Measurements from ENCODE around the gene AMBP. TPM values are rescaled to one million over a fixed set of nuclear protein-coding genes. Genes with fewer than 3 reads are reported as not detected.

Gene AMBP
- total and polyA plus RNA-seq, 10 donors: 0.09 to 1.6 (median 0.12) TPM; not detected in 7

DNA sequence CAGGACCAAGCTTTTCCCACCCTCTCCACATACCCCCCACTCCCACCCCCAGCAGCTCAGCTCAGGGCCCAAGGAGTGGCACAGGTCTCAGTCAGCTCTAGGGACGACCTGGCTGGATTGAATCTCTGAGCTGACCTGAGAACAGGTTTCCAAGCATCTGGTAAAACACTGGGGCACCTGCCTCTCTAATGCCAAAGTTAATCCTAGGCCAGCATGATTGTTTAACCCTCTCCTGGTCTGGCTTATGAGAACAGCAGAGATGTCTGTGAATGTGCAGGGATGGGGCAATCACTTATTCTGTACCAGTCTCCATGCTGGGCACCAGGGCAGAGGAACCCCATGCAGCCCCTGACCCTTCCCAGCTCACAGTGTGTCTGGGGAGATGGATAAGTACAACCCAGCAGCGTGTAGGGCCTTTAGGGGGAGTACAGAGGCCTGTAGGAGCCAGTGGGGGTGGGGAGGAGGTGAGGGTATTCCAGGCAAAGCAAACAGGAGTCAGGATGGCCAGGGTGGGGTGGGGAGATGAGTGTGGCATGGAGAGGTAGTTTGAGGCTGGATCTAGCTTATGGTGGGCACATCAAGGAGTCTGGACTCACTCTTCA is 21.7 kb upstream of the AMBP start:
- WGBS, 5 donors: 72 to 83% (median 80%) methylated on average over 2 of the region's 2 CpGs
- Histone ChIP-seq H3K9me3 (peaks cover 0 to 17% (median 9%) of the 10 kb centered on the region in 8 donors), H3K4me3 (no peak overlapping the region), H3K4me1 (peaks cover 0 to 32% (median 16%) of the 10 kb centered on the region in 6 donors), H3K27me3 (replicated peaks in 1 of 7) (peaks cover 0 to 53% (median 21%) of the 10 kb centered on the region in 7 donors), H3K27ac (no peak overlapping the region), H3K36me3 (no peaks in the 10 kb centered on the region)
- TF ChIP-seq, protein P1, sequence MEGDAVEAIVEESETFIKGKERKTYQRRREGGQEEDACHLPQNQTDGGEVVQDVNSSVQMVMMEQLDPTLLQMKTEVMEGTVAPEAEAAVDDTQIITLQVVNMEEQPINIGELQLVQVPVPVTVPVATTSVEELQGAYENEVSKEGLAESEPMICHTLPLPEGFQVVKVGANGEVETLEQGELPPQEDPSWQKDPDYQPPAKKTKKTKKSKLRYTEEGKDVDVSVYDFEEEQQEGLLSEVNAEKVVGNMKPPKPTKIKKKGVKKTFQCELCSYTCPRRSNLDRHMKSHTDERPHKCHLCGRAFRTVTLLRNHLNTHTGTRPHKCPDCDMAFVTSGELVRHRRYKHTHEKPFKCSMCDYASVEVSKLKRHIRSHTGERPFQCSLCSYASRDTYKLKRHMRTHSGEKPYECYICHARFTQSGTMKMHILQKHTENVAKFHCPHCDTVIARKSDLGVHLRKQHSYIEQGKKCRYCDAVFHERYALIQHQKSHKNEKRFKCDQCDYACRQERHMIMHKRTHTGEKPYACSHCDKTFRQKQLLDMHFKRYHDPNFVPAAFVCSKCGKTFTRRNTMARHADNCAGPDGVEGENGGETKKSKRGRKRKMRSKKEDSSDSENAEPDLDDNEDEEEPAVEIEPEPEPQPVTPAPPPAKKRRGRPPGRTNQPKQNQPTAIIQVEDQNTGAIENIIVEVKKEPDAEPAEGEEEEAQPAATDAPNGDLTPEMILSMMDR (IDR thresholded peaks at IDR 0.05 in 8 of 11, conservative IDR thresholded peaks at IDR 0.05 in 3 of 11): no peak
- TF ChIP-seq POLR2A (IDR thresholded peaks at IDR 0.05): no peak
- no peak for TF ChIP-seq POLR2AphosphoS5 (IDR thresholded peaks at IDR 0.05)
- intact Hi-C loops (cut with DNase I; ENCODE audit: low total_unique reads): no loop called here
- peak; percentile 34 for DNase-seq

DNA sequence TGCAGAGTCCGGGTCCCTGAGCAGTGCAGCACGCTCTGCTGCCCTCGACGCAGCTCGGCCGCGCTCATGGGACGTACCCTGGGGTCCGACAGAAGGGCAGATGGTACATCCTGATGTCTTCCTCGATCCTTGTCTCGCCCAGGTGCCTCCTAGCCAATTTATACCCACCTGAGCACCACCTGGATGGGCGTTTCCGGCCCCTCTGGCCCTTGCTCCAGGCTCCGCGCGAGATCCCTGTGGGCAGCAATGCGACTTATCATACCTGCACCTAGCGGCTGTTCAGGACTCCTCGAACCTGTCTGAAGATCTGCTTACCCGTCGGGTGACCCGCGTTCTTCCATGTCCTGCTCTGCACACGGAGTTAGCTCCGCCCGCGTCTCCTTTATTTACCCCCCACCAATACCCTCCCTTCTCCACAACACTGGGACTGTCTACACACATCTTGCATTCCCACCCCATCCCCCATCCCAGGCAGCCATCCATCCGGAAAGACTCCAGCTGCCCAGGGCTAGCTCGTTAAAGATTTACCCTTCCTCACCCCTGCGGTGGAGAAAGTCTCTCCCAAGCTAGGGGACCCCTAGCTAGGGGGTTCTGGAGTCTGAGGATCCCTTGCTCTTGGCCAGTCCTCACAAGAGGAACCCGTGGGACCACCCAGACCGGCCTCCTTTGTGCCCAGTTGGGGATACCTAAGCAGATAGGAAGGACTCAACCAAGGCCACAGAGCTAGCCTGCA is 21.0 kb upstream of the AMBP start, which contains the start of gene KIF12:
TSS of gene KIF12 (minus strand) at position 357 of the 733 bp plus-strand sequence. CDS start at position 341, 16 bp downstream.
- Histone ChIP-seq H3K4me1 (peaks cover 0 to 32% (median 16%) of the 10 kb centered on the region in 6 donors), H3K36me3 (no peaks in the 10 kb centered on the region), H3K4me3 (peak within 1 kb of the TSS; percentile 9 to 69 (median 39)), H3K9me3 (peaks cover 0 to 17% (median 9%) of the 10 kb centered on the region in 8 donors), H3K27ac (no peak within 1 kb of the TSS), H3K27me3 (replicated peaks in 1 of 7) (peaks cover 0 to 55% (median 21%) of the 10 kb centered on the region in 7 donors)
- DNase-seq: peak; percentile 47
- TF ChIP-seq POLR2AphosphoS5 (IDR thresholded peaks at IDR 0.05) (no peak), POLR2A (IDR thresholded peaks at IDR 0.05) (no peak)
- TF ChIP-seq, protein P1 (IDR thresholded peaks at IDR 0.05 in 8 of 11, conservative IDR thresholded peaks at IDR 0.05 in 3 of 11): no peak
- intact Hi-C loops (cut with DNase I; ENCODE audit: low total_unique reads): no loop called here
- 45 to 67% (median 50%) methylated on average over 30 to 32 of the region's 32 CpGs for WGBS, 5 donors

DNA sequence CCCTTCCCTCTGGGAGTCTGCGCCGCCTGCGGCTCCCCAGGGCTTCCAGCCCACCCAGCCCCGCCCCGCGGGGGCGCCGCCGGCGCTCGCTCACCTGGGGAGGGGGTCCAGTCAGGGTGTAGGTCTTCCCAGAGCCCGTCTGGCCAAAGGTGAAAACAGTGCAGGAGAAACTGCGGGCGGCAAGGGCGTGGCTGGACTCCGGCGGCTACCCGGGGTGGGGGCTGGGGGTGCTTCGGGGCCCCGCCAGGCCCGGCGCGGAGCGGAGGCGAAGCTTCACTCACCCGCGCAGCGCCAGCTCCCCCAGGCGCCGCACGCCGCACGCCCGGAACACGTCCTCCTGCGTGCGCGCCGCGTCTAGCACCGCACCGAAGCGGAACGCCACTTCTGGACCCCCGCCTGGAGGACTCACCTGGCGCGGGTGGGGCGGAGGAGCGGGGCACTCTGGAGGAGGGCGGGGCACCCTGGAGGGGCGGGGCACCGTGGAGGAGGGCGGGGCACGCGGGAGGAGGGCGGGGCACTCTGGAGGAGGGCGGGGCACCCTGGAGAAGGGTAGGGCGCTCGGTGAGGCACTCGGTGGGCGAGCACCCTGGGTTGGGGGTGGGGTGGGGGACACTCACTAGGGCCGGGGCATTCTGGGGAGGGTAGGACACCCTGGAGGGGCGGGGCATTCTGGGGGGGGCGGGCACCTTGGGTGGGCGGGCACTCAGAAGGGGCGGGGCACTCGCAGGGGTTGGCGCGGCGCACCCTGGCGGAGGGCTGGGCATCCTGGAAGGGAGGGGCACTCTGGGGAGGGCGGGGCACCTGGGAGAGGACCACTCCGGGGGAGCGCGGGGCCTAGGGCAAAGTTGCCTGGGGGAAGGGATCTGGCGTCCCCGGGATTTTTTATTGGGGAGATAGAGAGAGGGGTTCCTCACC is 20.2 kb upstream of the AMBP start:
- Histone ChIP-seq H3K9me3 (peaks cover 0 to 17% (median 9%) of the 10 kb centered on the region in 8 donors), H3K4me1 (peaks cover 0 to 32% (median 16%) of the 10 kb centered on the region in 6 donors), H3K27me3 (replicated peaks in 1 of 7) (peaks cover 0 to 64% (median 21%) of the 10 kb centered on the region in 7 donors), H3K4me3 (peak overlapping the region; percentile 9 to 69 (median 39)), H3K36me3 (no peaks in the 10 kb centered on the region), H3K27ac (no peak overlapping the region)
- no peak for DNase-seq
- WGBS, 5 donors: 1 to 15% (median 5%) methylated on average over 6 to 77 of the region's 77 CpGs
- intact Hi-C loops (cut with DNase I; ENCODE audit: low total_unique reads): no loop called here
- no peak for TF ChIP-seq POLR2AphosphoS5 (IDR thresholded peaks at IDR 0.05)
- TF ChIP-seq, protein P1 (IDR thresholded peaks at IDR 0.05 in 8 of 11, conservative IDR thresholded peaks at IDR 0.05 in 3 of 11): no peak
- TF ChIP-seq POLR2A (IDR thresholded peaks at IDR 0.05): no peak

All from spleen (tissue), 11 donors.